GM21723 (cell line): Measurements from ENCODE around the gene UBE2D2.
A peak's percentile ranks its signal among the peaks of the same experiment; 100 is the strongest.

Experiments used
- ATAC-seq: cut with Tn5 transposase; IDR thresholded peaks from one replicate; pipeline ENCODE4 v1.9.1; 2021; ENCODE audit warnings: mild to moderate bottlenecking, moderate library complexity; ENCODE audit not compliant: unreplicated experiment

The UBE2D2 gene

GRCh38 chr5:139646111-139646510 lies 85.0 kb downstream of the UBE2D2 start:
- no peak for ATAC-seq

GRCh38 chr5:139646912-139647505 lies 85.9 kb downstream of the UBE2D2 start:
- no peak for ATAC-seq

GRCh38 chr5:139647506-139648204 lies 86.5 kb downstream of the UBE2D2 start:
- ATAC-seq, result no peak

- peak; percentile 32 for ATAC-seq
These were observed 87.3 kb downstream of the UBE2D2 start, which contains the start of gene CXXC5 for GRCh38 chr5:139648205-139649081. CXXC5 (plus strand) TSS chr5:139648349; CDS start chr5:139680524, 32,175 bp downstream.

- ATAC-seq, result no peak
These were observed 88.2 kb downstream of the UBE2D2 start for GRCh38 chr5:139649082-139649991.

GRCh38 chr5:139650031-139650688 lies 89.0 kb downstream of the UBE2D2 start:
- ATAC-seq, result no peak

GRCh38 chr5:139650689-139651042 lies 89.5 kb downstream of the UBE2D2 start:
- ATAC-seq, result no peak

- no peak for ATAC-seq
These were observed 90.1 kb downstream of the UBE2D2 start for GRCh38 chr5:139651043-139651834.

- peak; percentile 49 for ATAC-seq
These were observed 91.0 kb downstream of the UBE2D2 start for GRCh38 chr5:139651853-139652787.

- ATAC-seq, result peak; percentile 34
These were observed 91.7 kb downstream of the UBE2D2 start for GRCh38 chr5:139652788-139653241.

GRCh38 chr5:139653616-139654015 lies 92.5 kb downstream of the UBE2D2 start:
- no peak for ATAC-seq

- no peak for ATAC-seq
These were observed 93.3 kb downstream of the UBE2D2 start for GRCh38 chr5:139654464-139654863.

- no peak for ATAC-seq
These were observed 93.8 kb downstream of the UBE2D2 start for GRCh38 chr5:139654871-139655491.

GRCh38 chr5:139655727-139656271 lies 94.7 kb downstream of the UBE2D2 start:
- no peak for ATAC-seq

GRCh38 chr5:139657363-139658321 lies 96.5 kb downstream of the UBE2D2 start:
- no peak for ATAC-seq

GRCh38 chr5:139658501-139658927 lies 97.4 kb downstream of the UBE2D2 start:
- no peak for ATAC-seq
